ENCODE data around the gene SEMA3F.
"Not testable (repeated sequence)": the region's sequence is repeated elsewhere in the genome, so short reads cannot be mapped to it uniquely, and the experiment has no call there.

Gene SEMA3F

GRCh38 chr3:50210176-50210509, 55.0 kb downstream of the SEMA3F start:
- H3K9me3 ChIP-seq (ENCODE audit: control insufficient read depth in 1 of 2, low read length in 2 of 2), result no peaks in the 10 kb centered on the region
- H3K9ac ChIP-seq (ENCODE audit: low read depth in 1 of 2, low read length in 2 of 2), result no peak overlapping the region
- H3K27me3 ChIP-seq (ENCODE audit: control insufficient read depth in 1 of 2, insufficient read depth in 2 of 2, low read length in 2 of 2), result peaks cover 3 to 15% of the 10 kb centered on the region in 2 donors
- no peak overlapping the region for H3K4me3 ChIP-seq (ENCODE audit: low read depth in 1 of 2, low read length in 2 of 2)
- H3K36me3 ChIP-seq (ENCODE audit: control insufficient read depth in 1 of 2, insufficient read depth in 2 of 2, low read length in 2 of 2), result no peaks in the 10 kb centered on the region
- H3K27ac ChIP-seq (ENCODE audit: low read depth, low read length), result no peak overlapping the region
- H3K4me1 ChIP-seq (ENCODE audit: control insufficient read depth in 1 of 2, insufficient read depth in 2 of 2, low read length in 2 of 2), result peaks cover 15 to 27% of the 10 kb centered on the region in 2 donors

- no peaks in the 10 kb centered on the region for H3K36me3 ChIP-seq (ENCODE audit: control insufficient read depth in 1 of 2, insufficient read depth in 2 of 2, low read length in 2 of 2)
- H3K4me3 ChIP-seq (ENCODE audit: low read depth in 1 of 2, low read length in 2 of 2), result no peak overlapping the region
- H3K27ac ChIP-seq (ENCODE audit: low read depth, low read length), result no peak overlapping the region
- H3K9ac ChIP-seq (ENCODE audit: low read depth in 1 of 2, low read length in 2 of 2), result no peak overlapping the region
- no peaks in the 10 kb centered on the region for H3K9me3 ChIP-seq (ENCODE audit: control insufficient read depth in 1 of 2, low read length in 2 of 2)
- peaks cover 15 to 21% of the 10 kb centered on the region in 2 donors for H3K4me1 ChIP-seq (ENCODE audit: control insufficient read depth in 1 of 2, insufficient read depth in 2 of 2, low read length in 2 of 2)
- peaks cover 0 to 12% of the 10 kb centered on the region in 2 donors for H3K27me3 ChIP-seq (ENCODE audit: control insufficient read depth in 1 of 2, insufficient read depth in 2 of 2, low read length in 2 of 2)
Observed at GRCh38 chr3:50210510-50211367, 55.6 kb downstream of the SEMA3F start.

- not testable (repeated sequence) for H3K4me3 ChIP-seq (ENCODE audit: low read depth in 1 of 2, low read length in 2 of 2); H3K27ac ChIP-seq (ENCODE audit: low read depth, low read length); H3K36me3 ChIP-seq (ENCODE audit: control insufficient read depth in 1 of 2, insufficient read depth in 2 of 2, low read length in 2 of 2); H3K9me3 ChIP-seq (ENCODE audit: control insufficient read depth in 1 of 2, low read length in 2 of 2); H3K9ac ChIP-seq (ENCODE audit: low read depth in 1 of 2, low read length in 2 of 2); H3K27me3 ChIP-seq (ENCODE audit: control insufficient read depth in 1 of 2, insufficient read depth in 2 of 2, low read length in 2 of 2)
- peaks cover 15 to 17% of the 10 kb centered on the region in 2 donors for H3K4me1 ChIP-seq (ENCODE audit: control insufficient read depth in 1 of 2, insufficient read depth in 2 of 2, low read length in 2 of 2)
Observed at GRCh38 chr3:50211368-50211717, 56.2 kb downstream of the SEMA3F start.

GRCh38 chr3:50211930-50212329, 56.8 kb downstream of the SEMA3F start:
- H3K9me3 ChIP-seq (ENCODE audit: control insufficient read depth in 1 of 2, low read length in 2 of 2), result no peaks in the 10 kb centered on the region
- H3K4me3 ChIP-seq (ENCODE audit: low read depth in 1 of 2, low read length in 2 of 2), result no peak overlapping the region
- H3K9ac ChIP-seq (ENCODE audit: low read depth in 1 of 2, low read length in 2 of 2), result no peak overlapping the region
- peaks cover 15 to 17% of the 10 kb centered on the region in 2 donors for H3K4me1 ChIP-seq (ENCODE audit: control insufficient read depth in 1 of 2, insufficient read depth in 2 of 2, low read length in 2 of 2)
- H3K27ac ChIP-seq (ENCODE audit: low read depth, low read length), result no peak overlapping the region
- no peaks in the 10 kb centered on the region for H3K36me3 ChIP-seq (ENCODE audit: control insufficient read depth in 1 of 2, insufficient read depth in 2 of 2, low read length in 2 of 2)
- H3K27me3 ChIP-seq (ENCODE audit: control insufficient read depth in 1 of 2, insufficient read depth in 2 of 2, low read length in 2 of 2), result peaks cover 0 to 1% of the 10 kb centered on the region in 2 donors

GRCh38 chr3:50212502-50212901, 57.4 kb downstream of the SEMA3F start:
- H3K27me3 ChIP-seq (ENCODE audit: control insufficient read depth in 1 of 2, insufficient read depth in 2 of 2, low read length in 2 of 2), result no peaks in the 10 kb centered on the region
- no peak overlapping the region for H3K27ac ChIP-seq (ENCODE audit: low read depth, low read length)
- no peak overlapping the region for H3K4me3 ChIP-seq (ENCODE audit: low read depth in 1 of 2, low read length in 2 of 2)
- H3K36me3 ChIP-seq (ENCODE audit: control insufficient read depth in 1 of 2, insufficient read depth in 2 of 2, low read length in 2 of 2), result no peaks in the 10 kb centered on the region
- H3K9me3 ChIP-seq (ENCODE audit: control insufficient read depth in 1 of 2, low read length in 2 of 2), result no peaks in the 10 kb centered on the region
- H3K9ac ChIP-seq (ENCODE audit: low read depth in 1 of 2, low read length in 2 of 2), result no peak overlapping the region
- H3K4me1 ChIP-seq (ENCODE audit: control insufficient read depth in 1 of 2, insufficient read depth in 2 of 2, low read length in 2 of 2), result peaks cover 15 to 17% of the 10 kb centered on the region in 2 donors

- H3K4me1 ChIP-seq (ENCODE audit: control insufficient read depth in 1 of 2, insufficient read depth in 2 of 2, low read length in 2 of 2), result peaks cover 15 to 17% of the 10 kb centered on the region in 2 donors
- no peaks in the 10 kb centered on the region for H3K9me3 ChIP-seq (ENCODE audit: control insufficient read depth in 1 of 2, low read length in 2 of 2)
- no peaks in the 10 kb centered on the region for H3K27me3 ChIP-seq (ENCODE audit: control insufficient read depth in 1 of 2, insufficient read depth in 2 of 2, low read length in 2 of 2)
- no peaks in the 10 kb centered on the region for H3K36me3 ChIP-seq (ENCODE audit: control insufficient read depth in 1 of 2, insufficient read depth in 2 of 2, low read length in 2 of 2)
- no peak overlapping the region for H3K4me3 ChIP-seq (ENCODE audit: low read depth in 1 of 2, low read length in 2 of 2)
- no peak overlapping the region for H3K27ac ChIP-seq (ENCODE audit: low read depth, low read length)
- no peak overlapping the region for H3K9ac ChIP-seq (ENCODE audit: low read depth in 1 of 2, low read length in 2 of 2)
Observed at GRCh38 chr3:50212971-50213370, 57.8 kb downstream of the SEMA3F start.

- Histone ChIP-seq H3K4me1 (ENCODE audit: control insufficient read depth in 1 of 2, insufficient read depth in 2 of 2, low read length in 2 of 2) (peaks cover 15 to 17% of the 10 kb centered on the region in 2 donors), H3K4me3 (ENCODE audit: low read depth in 1 of 2, low read length in 2 of 2) (no peak overlapping the region), H3K9ac (ENCODE audit: low read depth in 1 of 2, low read length in 2 of 2) (no peak overlapping the region), H3K27me3 (ENCODE audit: control insufficient read depth in 1 of 2, insufficient read depth in 2 of 2, low read length in 2 of 2) (no peaks in the 10 kb centered on the region), H3K36me3 (ENCODE audit: control insufficient read depth in 1 of 2, insufficient read depth in 2 of 2, low read length in 2 of 2) (no peaks in the 10 kb centered on the region), H3K9me3 (ENCODE audit: control insufficient read depth in 1 of 2, low read length in 2 of 2) (no peaks in the 10 kb centered on the region), H3K27ac (ENCODE audit: low read depth, low read length) (no peak overlapping the region)
Observed at GRCh38 chr3:50213373-50213772, 58.2 kb downstream of the SEMA3F start.

GRCh38 chr3:50214824-50215223, 59.7 kb downstream of the SEMA3F start:
- Histone ChIP-seq H3K27me3 (ENCODE audit: control insufficient read depth in 1 of 2, insufficient read depth in 2 of 2, low read length in 2 of 2) (no peaks in the 10 kb centered on the region), H3K36me3 (ENCODE audit: control insufficient read depth in 1 of 2, insufficient read depth in 2 of 2, low read length in 2 of 2) (no peaks in the 10 kb centered on the region), H3K4me3 (ENCODE audit: low read depth in 1 of 2, low read length in 2 of 2) (no peak overlapping the region), H3K9me3 (ENCODE audit: control insufficient read depth in 1 of 2, low read length in 2 of 2) (no peaks in the 10 kb centered on the region), H3K4me1 (ENCODE audit: control insufficient read depth in 1 of 2, insufficient read depth in 2 of 2, low read length in 2 of 2) (peaks cover 14 to 15% of the 10 kb centered on the region in 2 donors), H3K9ac (ENCODE audit: low read depth in 1 of 2, low read length in 2 of 2) (no peak overlapping the region), H3K27ac (ENCODE audit: low read depth, low read length) (no peak overlapping the region)

GRCh38 chr3:50215529-50215928, 60.4 kb downstream of the SEMA3F start:
- Histone ChIP-seq H3K4me3 (ENCODE audit: low read depth in 1 of 2, low read length in 2 of 2) (no peak overlapping the region), H3K27me3 (ENCODE audit: control insufficient read depth in 1 of 2, insufficient read depth in 2 of 2, low read length in 2 of 2) (no peaks in the 10 kb centered on the region), H3K4me1 (ENCODE audit: control insufficient read depth in 1 of 2, insufficient read depth in 2 of 2, low read length in 2 of 2) (peaks cover 7 to 8% of the 10 kb centered on the region in 2 donors), H3K27ac (ENCODE audit: low read depth, low read length) (no peak overlapping the region), H3K9me3 (ENCODE audit: control insufficient read depth in 1 of 2, low read length in 2 of 2) (no peaks in the 10 kb centered on the region), H3K9ac (ENCODE audit: low read depth in 1 of 2, low read length in 2 of 2) (no peak overlapping the region), H3K36me3 (ENCODE audit: control insufficient read depth in 1 of 2, insufficient read depth in 2 of 2, low read length in 2 of 2) (no peaks in the 10 kb centered on the region)

GRCh38 chr3:50217681-50218080, 62.6 kb downstream of the SEMA3F start:
- Histone ChIP-seq H3K4me3 (ENCODE audit: low read depth in 1 of 2, low read length in 2 of 2) (no peak overlapping the region), H3K9ac (ENCODE audit: low read depth in 1 of 2, low read length in 2 of 2) (no peak overlapping the region), H3K4me1 (ENCODE audit: control insufficient read depth in 1 of 2, insufficient read depth in 2 of 2, low read length in 2 of 2) (no peaks in the 10 kb centered on the region), H3K36me3 (ENCODE audit: control insufficient read depth in 1 of 2, insufficient read depth in 2 of 2, low read length in 2 of 2) (no peaks in the 10 kb centered on the region), H3K27ac (ENCODE audit: low read depth, low read length) (no peak overlapping the region), H3K27me3 (ENCODE audit: control insufficient read depth in 1 of 2, insufficient read depth in 2 of 2, low read length in 2 of 2) (no peaks in the 10 kb centered on the region), H3K9me3 (ENCODE audit: control insufficient read depth in 1 of 2, low read length in 2 of 2) (no peaks in the 10 kb centered on the region)
